GM12864 (cell line): ENCODE measurements around the gene CBR4.
A peak's percentile ranks its signal among the peaks of the same experiment; 100 is the strongest.
"Not testable (repeated sequence)": the region's sequence is repeated elsewhere in the genome, so short reads cannot be mapped to it uniquely, and the experiment has no call there.

Experiments
- DNase-seq: peaks from one replicate; pipeline ENCODE4 v3.0.0-alpha.2; 2011; ENCODE audit warnings: low read depth
- H3K4me3 ChIP-seq: 2 replicates; pipeline ENCODE4 v1.5.1; 2011; ENCODE audit warnings: mild to moderate bottlenecking, low read depth, low read length, control low read depth
- TF ChIP-seq, protein P1 (sequence below): IDR thresholded peaks from 2 replicates; pipeline ENCODE4 v1.5.1; 2011; ENCODE audit warnings: low read depth, mild to moderate bottlenecking, moderate library complexity, low read length, control low read depth, inconsistent platforms; ENCODE audit errors: missing control alignments

Gene CBR4

GRCh38 chr4:168960716-168961115 is 49.3 kb downstream of the CBR4 start:
- DNase-seq, result no peak
- no peak overlapping the region for H3K4me3 ChIP-seq
- TF ChIP-seq, protein P1, sequence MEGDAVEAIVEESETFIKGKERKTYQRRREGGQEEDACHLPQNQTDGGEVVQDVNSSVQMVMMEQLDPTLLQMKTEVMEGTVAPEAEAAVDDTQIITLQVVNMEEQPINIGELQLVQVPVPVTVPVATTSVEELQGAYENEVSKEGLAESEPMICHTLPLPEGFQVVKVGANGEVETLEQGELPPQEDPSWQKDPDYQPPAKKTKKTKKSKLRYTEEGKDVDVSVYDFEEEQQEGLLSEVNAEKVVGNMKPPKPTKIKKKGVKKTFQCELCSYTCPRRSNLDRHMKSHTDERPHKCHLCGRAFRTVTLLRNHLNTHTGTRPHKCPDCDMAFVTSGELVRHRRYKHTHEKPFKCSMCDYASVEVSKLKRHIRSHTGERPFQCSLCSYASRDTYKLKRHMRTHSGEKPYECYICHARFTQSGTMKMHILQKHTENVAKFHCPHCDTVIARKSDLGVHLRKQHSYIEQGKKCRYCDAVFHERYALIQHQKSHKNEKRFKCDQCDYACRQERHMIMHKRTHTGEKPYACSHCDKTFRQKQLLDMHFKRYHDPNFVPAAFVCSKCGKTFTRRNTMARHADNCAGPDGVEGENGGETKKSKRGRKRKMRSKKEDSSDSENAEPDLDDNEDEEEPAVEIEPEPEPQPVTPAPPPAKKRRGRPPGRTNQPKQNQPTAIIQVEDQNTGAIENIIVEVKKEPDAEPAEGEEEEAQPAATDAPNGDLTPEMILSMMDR, result no peak

DNA sequence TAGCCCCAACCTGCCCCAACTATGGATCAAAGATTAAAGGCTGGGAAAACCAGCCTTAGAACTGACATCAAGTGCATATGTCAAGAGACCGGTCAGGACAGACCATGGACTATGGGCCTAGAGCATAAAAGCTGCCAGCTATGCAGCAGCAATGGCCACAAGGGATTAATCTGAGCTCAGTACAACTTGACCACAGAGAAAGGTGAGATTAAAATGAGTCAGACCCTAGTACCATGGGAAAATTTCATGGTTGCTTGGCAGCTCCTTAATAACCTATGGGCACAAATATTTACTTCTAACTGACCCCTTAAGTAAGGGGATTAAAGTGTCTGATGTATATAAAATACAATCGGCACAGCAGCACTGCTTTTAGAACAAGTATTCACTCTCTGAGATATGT is 54.4 kb downstream of the CBR4 start:
- no peak for DNase-seq
- TF ChIP-seq, protein P1, result no peak

DNA sequence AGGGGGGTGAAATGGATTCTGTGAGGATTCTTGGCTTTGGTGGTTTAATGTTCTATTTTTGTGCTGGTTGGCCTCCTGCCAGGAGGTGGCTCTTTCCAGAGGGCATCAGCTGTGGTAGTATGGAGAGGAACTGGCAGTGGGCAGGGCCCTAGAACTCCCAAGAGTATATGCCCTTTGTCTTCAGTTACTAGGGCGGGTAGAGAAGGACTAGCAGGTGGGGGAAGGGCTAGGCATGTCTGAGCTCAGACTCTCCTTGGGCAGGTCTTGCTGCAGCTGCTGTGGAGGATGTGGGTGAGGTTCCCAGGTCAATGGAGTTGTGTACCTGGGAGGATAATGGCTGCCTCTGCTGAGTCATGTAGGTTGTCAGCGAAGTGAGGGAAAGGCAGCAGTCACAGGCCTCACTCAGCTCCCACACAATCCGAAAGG is 57.2 kb downstream of the CBR4 start:
- DNase-seq, H3K4me3 ChIP-seq: not testable (repeated sequence)

More for the DNA sequence above, 54.4 kb downstream of the CBR4 start:
- no peak overlapping the region for H3K4me3 ChIP-seq

GRCh38 chr4:168945291-168945690 is 64.8 kb downstream of the CBR4 start:
- TF ChIP-seq, protein P1, result no peak
- DNase-seq, result no peak
- no peak overlapping the region for H3K4me3 ChIP-seq

- DNase-seq, result no peak
- TF ChIP-seq, protein P1, result peak; percentile 58
- H3K4me3 ChIP-seq, result no peak overlapping the region
Measured at GRCh38 chr4:168942985-168943384, 67.1 kb downstream of the CBR4 start.
